Measurements from ENCODE around the gene APBA2. TPM values are rescaled to one million over a fixed set of nuclear protein-coding genes. Genes with fewer than 3 reads are reported as not detected.

Gene APBA2
- total RNA-seq, 1 donor from 2014 or later = 19.6 TPM

GRCh38 chr15:29149738-29150075 lies 263.9 kb downstream of the APBA2 start:
- H3K36me3 ChIP-seq = no peaks in the 10 kb centered on the region
- H3K4me1 ChIP-seq = no peaks in the 10 kb centered on the region
- DNase-seq (ENCODE audit: extremely low spot score in 2 of 2) = no peak
- H3K27me3 ChIP-seq = no peaks in the 10 kb centered on the region
- intact Hi-C loops (cut with DNase I) = no loop called here
- H3K27ac ChIP-seq = no peak overlapping the region
- TF ChIP-seq POLR2AphosphoS5 (IDR thresholded peaks at IDR 0.05; ENCODE audit: insufficient read depth in 1 of 2, low read depth in 1 of 2) = no peak
- TF ChIP-seq POLR2A (IDR thresholded peaks at IDR 0.05) = no peak
- TF ChIP-seq CTCF (IDR thresholded peaks at IDR 0.05) = no peak
- H3K4me3 ChIP-seq = no peak overlapping the region
- H3K9me3 ChIP-seq = no peaks in the 10 kb centered on the region

DNA sequence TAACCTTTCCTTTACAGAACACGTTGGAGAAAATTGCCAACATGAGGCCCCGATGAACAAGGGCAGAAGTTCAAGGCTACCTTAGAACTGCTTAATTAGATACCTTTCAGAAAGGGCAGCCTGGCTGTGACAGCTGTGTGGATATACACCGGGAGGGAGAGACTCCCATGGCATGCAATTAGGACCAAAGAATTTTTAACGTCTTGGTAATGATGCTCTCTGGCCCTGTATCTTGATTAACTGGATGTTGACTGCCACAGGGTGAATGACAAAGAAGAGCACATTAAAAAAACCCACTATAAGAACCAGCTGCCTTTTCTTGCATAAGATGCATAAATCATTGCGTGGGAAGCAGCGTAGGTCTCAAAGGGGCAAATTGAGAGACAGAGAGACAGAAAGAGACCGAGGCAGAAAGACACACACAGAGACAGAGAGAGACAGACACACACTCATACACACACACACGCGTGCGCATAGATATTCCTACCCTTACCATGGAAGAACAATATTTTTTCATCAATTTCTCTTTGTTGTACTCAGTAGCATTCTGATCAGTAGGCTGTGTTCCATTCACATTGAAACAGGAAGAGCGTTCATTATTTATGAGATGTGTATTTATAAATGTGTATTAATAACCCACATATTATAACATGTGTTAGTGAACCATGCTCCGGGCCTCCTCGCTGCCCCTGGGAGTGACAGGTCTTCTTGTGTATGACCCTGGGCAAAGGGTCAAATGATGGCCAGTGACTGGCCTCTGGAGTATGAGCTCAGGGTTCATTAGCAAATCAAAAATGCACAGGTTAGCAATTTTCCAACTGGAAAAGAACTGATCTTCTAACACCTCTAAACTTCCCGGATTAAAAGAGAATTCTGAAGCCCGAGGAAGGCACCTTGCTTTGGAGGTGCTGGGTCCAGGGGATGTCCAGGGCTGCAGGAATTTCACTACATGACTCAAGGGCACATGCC lies 265.0 kb downstream of the APBA2 start:
- no peaks in the 10 kb centered on the region for H3K4me1 ChIP-seq
- DNase-seq (ENCODE audit: extremely low spot score in 2 of 2) = no peak
- no peaks in the 10 kb centered on the region for H3K9me3 ChIP-seq
- no peaks in the 10 kb centered on the region for H3K36me3 ChIP-seq
- H3K27me3 ChIP-seq = no peaks in the 10 kb centered on the region
- no peak for TF ChIP-seq POLR2AphosphoS5 (IDR thresholded peaks at IDR 0.05; ENCODE audit: insufficient read depth in 1 of 2, low read depth in 1 of 2)
- no peak for TF ChIP-seq CTCF (IDR thresholded peaks at IDR 0.05)
- TF ChIP-seq POLR2A (IDR thresholded peaks at IDR 0.05) = no peak
- intact Hi-C loops (cut with DNase I) = no loop called here
- no peak overlapping the region for H3K4me3 ChIP-seq
- H3K27ac ChIP-seq = no peak overlapping the region

DNA sequence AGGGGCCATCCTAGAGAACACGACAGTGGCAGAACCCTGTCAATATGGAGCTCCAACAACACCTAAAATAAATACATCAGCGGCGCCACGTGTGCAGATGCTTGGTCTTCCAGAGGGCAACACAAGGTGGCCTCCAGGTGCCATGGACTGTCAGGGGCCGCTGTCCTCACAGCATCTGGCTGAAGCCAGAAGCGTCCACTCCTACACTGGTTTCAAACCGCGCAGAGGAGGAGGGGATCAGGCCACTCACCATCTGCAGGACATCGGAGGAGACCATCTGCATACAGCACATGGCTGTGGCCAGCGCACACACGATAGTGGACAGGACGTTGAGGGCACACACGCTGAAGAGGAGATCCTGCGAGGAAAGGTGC lies 265.7 kb downstream of the APBA2 start:
- intact Hi-C loops (cut with DNase I) = no loop called here
- Histone ChIP-seq H3K27me3 (no peaks in the 10 kb centered on the region), H3K9me3 (no peaks in the 10 kb centered on the region), H3K4me1 (no peaks in the 10 kb centered on the region), H3K27ac (no peak overlapping the region), H3K4me3 (no peak overlapping the region), H3K36me3 (no peaks in the 10 kb centered on the region)
- DNase-seq (ENCODE audit: extremely low spot score in 2 of 2) = no peak
- TF ChIP-seq CTCF (IDR thresholded peaks at IDR 0.05) (no peak), POLR2AphosphoS5 (IDR thresholded peaks at IDR 0.05; ENCODE audit: insufficient read depth in 1 of 2, low read depth in 1 of 2) (no peak), POLR2A (IDR thresholded peaks at IDR 0.05) (no peak)

GRCh38 chr15:29156521-29156920 lies 270.7 kb downstream of the APBA2 start:
- no peak for DNase-seq (ENCODE audit: extremely low spot score in 2 of 2)
- Histone ChIP-seq H3K27ac (no peak overlapping the region), H3K4me1 (no peaks in the 10 kb centered on the region), H3K9me3 (no peaks in the 10 kb centered on the region), H3K36me3 (no peaks in the 10 kb centered on the region), H3K27me3 (no peaks in the 10 kb centered on the region), H3K4me3 (no peak overlapping the region)
- no peak for TF ChIP-seq POLR2AphosphoS5 (IDR thresholded peaks at IDR 0.05; ENCODE audit: insufficient read depth in 1 of 2, low read depth in 1 of 2)
- intact Hi-C loops (cut with DNase I) = no loop called here

DNA sequence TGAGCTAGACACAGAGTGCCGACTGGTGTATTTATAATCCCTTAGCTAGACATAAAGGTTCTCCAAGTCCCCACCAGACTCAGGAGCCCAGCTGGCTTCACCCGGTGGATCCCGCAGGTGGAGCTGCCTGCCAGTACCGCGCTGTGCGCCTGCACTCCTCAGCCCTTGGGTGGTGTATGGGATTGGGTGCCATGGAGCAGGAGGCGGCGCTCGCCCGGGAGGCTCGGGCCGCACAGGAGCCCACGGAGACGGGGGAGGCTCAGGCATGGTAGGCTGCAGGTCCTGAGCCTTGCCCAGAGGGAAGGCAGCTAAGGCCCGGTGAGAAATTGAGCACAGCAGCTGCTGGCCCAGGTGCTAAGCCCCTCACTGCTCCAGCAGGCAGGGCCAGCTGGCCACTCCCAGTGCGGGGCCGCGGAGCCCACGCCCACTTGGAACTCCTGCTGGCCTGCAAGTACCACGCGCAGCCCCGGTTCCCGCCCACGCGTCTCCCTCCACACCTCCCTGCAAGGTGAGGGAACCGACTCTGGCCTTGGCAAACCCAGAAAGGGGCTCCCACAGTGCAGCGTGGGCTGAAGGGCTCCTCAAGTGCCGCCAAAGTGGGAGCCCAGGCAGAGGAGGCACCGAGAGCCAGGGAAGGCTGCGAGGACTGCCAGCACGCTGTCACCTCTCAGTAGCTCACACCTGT lies 274.1 kb downstream of the APBA2 start:
- no peaks in the 10 kb centered on the region for H3K9me3 ChIP-seq
- intact Hi-C loops (cut with DNase I) = no loop called here
- H3K27ac ChIP-seq = no peak overlapping the region
- no peaks in the 10 kb centered on the region for H3K27me3 ChIP-seq
- H3K36me3 ChIP-seq = no peaks in the 10 kb centered on the region
- H3K4me3 ChIP-seq = no peak overlapping the region
- H3K4me1 ChIP-seq = no peaks in the 10 kb centered on the region
- DNase-seq (ENCODE audit: extremely low spot score in 2 of 2) = no peak
- no peak for TF ChIP-seq POLR2AphosphoS5 (IDR thresholded peaks at IDR 0.05; ENCODE audit: insufficient read depth in 1 of 2, low read depth in 1 of 2)
- TF ChIP-seq POLR2A (IDR thresholded peaks at IDR 0.05) = no peak
- TF ChIP-seq CTCF (IDR thresholded peaks at IDR 0.05) = no peak
